Measurements from ENCODE around the gene ZNF496.
"Not testable (repeated sequence)": the region's sequence is repeated elsewhere in the genome, so short reads cannot be mapped to it uniquely, and the experiment has no call there.

ZNF496 gene

DNA sequence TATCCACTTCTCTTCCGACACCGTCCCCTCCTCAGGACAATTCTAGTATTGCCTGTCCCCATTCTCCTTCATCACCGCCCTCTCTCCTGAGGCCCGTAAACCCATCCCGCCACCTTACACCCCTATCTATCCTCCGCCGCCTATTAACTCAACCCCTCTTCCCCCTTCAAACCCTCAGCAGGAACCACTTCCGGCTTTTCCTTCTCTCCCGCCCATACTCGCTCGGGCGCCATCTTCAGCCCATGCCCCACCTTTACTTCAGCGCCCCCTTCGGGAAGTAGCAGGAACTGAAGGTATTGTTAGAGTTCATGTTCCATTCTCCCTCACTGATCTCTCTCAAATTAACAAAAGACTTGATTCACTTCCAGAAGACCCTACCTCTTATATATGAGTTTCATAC, 44.2 kb downstream of the ZNF496 start:
- no peak for ATAC-seq (ENCODE audit: low read depth)
- Mint-ChIP-seq H3K9me3 (peaks cover 9% of the 10 kb centered on the region), H3K4me3 (no peak overlapping the region), H3K27ac (no peak overlapping the region), H3K4me1 (peaks cover 2% of the 10 kb centered on the region), H3K36me3 (peaks cover 11% of the 10 kb centered on the region), H3K27me3 (no peaks in the 10 kb centered on the region)
- DNase-seq (ENCODE audit: low spot score in 2 of 2): no peak

- no peak for ATAC-seq (ENCODE audit: low read depth)
- peaks cover 2% of the 10 kb centered on the region for H3K4me1 Mint-ChIP-seq
These were observed 45.5 kb downstream of the ZNF496 start for GRCh38 chr1:247286134-247286670.

GRCh38 chr1:247281001-247281574, 50.6 kb downstream of the ZNF496 start:
- no peak for ATAC-seq (ENCODE audit: low read depth)
- Mint-ChIP-seq H3K4me1 (peaks cover 2% of the 10 kb centered on the region), H3K4me3 (no peak overlapping the region), H3K27me3 (peaks cover 2% of the 10 kb centered on the region), H3K27ac (no peak overlapping the region), H3K36me3 (peaks cover 2% of the 10 kb centered on the region), H3K9me3 (peaks cover 4% of the 10 kb centered on the region)
- DNase-seq (ENCODE audit: low spot score in 2 of 2): no peak

More at GRCh38 chr1:247286134-247286670, 45.5 kb downstream of the ZNF496 start:
- Mint-ChIP-seq H3K27me3 (no peaks in the 10 kb centered on the region), H3K4me3 (no peak overlapping the region), H3K36me3 (peaks cover 11% of the 10 kb centered on the region), H3K27ac (no peak overlapping the region), H3K9me3 (peaks cover 9% of the 10 kb centered on the region)
- no peak for DNase-seq (ENCODE audit: low spot score in 2 of 2)

- Mint-ChIP-seq H3K9me3 (peaks cover 10% of the 10 kb centered on the region), H3K4me3 (no peak overlapping the region), H3K4me1 (no peaks in the 10 kb centered on the region), H3K27me3 (peaks cover 6% of the 10 kb centered on the region), H3K36me3 (peaks cover 3% of the 10 kb centered on the region), H3K27ac (no peak overlapping the region)
- ATAC-seq (ENCODE audit: low read depth) (no peak), DNase-seq (ENCODE audit: low spot score in 2 of 2) (no peak)
These were observed 54.5 kb downstream of the ZNF496 start for GRCh38 chr1:247277191-247277590.

DNA sequence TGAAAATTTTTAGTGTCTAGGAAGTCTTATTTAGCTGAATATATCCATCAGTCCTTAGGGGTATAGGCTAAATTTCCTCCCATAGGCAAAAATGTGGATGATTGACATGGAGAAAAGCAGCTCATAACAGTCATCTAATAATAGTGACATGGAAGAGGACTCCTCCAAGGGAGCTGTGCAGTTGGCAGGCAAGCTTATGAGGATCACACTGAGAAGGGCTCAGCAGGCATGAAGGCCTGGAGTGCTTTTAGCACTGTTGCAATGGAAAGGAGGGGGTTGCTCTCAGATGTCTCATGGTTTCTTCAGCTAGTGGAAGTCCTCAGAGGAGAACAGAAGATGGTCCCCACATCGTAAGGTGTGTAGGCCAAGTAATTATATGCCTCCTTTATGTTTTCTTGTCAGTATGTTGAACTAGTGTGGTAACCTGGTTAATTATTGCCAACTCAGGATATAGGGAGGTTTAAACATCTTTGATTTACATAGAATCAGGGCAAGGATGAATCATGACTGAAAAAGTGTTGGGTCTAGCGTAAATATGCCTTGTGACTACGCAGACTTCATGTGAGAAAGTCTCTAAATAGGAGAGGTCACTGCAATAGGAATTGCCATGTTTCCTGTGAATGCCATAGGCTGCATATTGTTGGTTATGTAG, 56.9 kb downstream of the ZNF496 start:
- no peak for DNase-seq (ENCODE audit: low spot score in 2 of 2)
- no peaks in the 10 kb centered on the region for H3K4me1 Mint-ChIP-seq
- peaks cover 8% of the 10 kb centered on the region for H3K36me3 Mint-ChIP-seq
- peaks cover 20% of the 10 kb centered on the region for H3K9me3 Mint-ChIP-seq
- peaks cover 6% of the 10 kb centered on the region for H3K27me3 Mint-ChIP-seq
- H3K4me3 Mint-ChIP-seq: no peak overlapping the region
- no peak for ATAC-seq (ENCODE audit: low read depth)
- no peak overlapping the region for H3K27ac Mint-ChIP-seq

DNA sequence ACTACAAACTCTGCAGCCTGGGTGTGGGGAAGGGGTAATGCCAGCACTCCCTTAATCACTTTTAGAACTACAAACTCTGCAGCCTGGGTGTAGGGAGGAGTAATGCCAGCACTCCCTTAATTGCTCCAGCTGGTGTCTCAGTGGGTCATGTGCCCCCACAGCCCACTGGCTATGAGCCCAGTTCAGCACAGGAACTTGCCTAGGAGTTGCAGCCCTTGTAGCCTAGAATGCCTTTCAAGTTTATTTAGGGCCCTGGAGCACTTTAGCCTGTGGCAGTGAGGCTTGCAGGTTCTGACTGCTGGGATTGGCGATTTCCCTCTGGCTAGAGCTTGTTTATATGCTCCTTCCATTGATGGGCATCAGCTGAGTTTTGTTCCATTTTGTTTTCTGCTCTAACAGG, 58.7 kb downstream of the ZNF496 start:
- peaks cover 8% of the 10 kb centered on the region for H3K36me3 Mint-ChIP-seq
- ATAC-seq (ENCODE audit: low read depth) (no peak), DNase-seq (ENCODE audit: low spot score in 2 of 2) (no peak)
- H3K27ac Mint-ChIP-seq: no peak overlapping the region
- no peak overlapping the region for H3K4me3 Mint-ChIP-seq
- peaks cover 6% of the 10 kb centered on the region for H3K27me3 Mint-ChIP-seq
- H3K4me1 Mint-ChIP-seq: no peaks in the 10 kb centered on the region
- H3K9me3 Mint-ChIP-seq: peaks cover 20% of the 10 kb centered on the region

DNA sequence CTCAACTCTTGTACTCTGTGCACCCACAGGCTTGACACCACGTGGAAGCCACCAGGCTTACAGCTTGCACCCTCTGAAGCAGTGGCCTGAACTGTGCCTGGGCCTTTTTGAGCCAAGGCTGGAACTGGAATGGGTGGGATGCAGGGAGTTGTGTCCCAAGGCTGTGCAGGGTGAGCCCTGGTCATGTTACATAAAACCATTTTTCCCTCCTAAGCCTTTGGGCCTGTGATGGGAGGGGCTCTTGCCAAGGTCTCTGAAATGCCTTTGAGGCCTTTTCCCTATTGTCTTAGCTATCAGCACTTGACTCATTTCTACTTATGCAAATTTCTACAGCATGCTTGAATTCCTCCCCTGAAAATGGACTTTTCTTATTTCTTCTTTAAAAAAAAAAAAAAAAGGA, 61.7 kb downstream of the ZNF496 start:
- peaks cover 5% of the 10 kb centered on the region for H3K27me3 Mint-ChIP-seq
- H3K4me1 Mint-ChIP-seq: no peaks in the 10 kb centered on the region
- H3K4me3 Mint-ChIP-seq: no peak overlapping the region
- peaks cover 12% of the 10 kb centered on the region for H3K9me3 Mint-ChIP-seq
- no peak for ATAC-seq (ENCODE audit: low read depth)
- peaks cover 5% of the 10 kb centered on the region for H3K36me3 Mint-ChIP-seq
- DNase-seq (ENCODE audit: low spot score in 2 of 2): no peak
- H3K27ac Mint-ChIP-seq: no peak overlapping the region

- ATAC-seq (ENCODE audit: low read depth): no peak
These were observed 62.5 kb downstream of the ZNF496 start for GRCh38 chr1:247269133-247269532.

DNA sequence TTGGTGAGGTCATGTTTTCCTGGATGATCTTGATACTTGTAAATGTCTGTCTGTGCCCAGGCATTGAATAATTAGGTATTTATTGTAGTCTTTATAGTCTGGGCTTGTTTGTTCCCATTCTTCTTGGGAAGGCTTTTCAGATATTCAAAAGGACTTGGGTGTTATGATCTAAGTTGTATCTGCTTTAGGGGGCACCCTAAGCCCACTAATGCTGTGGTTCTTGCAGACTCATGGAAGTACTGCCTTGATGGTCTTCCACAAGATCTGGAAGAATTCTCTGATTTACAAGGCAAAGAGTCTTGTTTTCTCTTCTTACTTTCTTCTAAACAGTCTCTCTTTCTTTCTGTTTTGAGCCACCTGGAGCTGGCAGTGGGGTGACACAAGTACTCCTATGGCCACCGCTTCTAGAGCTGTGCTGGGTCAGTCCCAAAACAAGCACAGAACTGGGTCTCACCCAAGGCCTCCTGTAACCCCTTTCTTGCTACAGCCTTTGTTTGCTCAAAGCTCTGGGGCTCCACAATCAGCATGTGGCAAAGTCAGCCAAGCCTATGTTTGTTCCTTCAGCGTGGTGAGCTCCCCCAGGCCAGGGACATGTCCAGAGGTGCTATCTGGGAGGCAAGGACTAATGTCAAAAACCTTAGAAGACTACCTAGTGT, 63.1 kb downstream of the ZNF496 start:
- H3K9me3 Mint-ChIP-seq: peaks cover 12% of the 10 kb centered on the region
- DNase-seq (ENCODE audit: low spot score in 2 of 2) (no peak), ATAC-seq (ENCODE audit: low read depth) (no peak)
- H3K4me3 Mint-ChIP-seq: no peak overlapping the region
- no peak overlapping the region for H3K27ac Mint-ChIP-seq
- H3K4me1 Mint-ChIP-seq: no peaks in the 10 kb centered on the region
- peaks cover 5% of the 10 kb centered on the region for H3K36me3 Mint-ChIP-seq
- H3K27me3 Mint-ChIP-seq: peaks cover 3% of the 10 kb centered on the region

More at GRCh38 chr1:247269133-247269532, 62.5 kb downstream of the ZNF496 start:
- Mint-ChIP-seq H3K4me1 (no peaks in the 10 kb centered on the region), H3K4me3 (no peak overlapping the region), H3K9me3 (peaks cover 12% of the 10 kb centered on the region), H3K27ac (no peak overlapping the region), H3K27me3 (peaks cover 3% of the 10 kb centered on the region), H3K36me3 (peaks cover 5% of the 10 kb centered on the region)
- no peak for DNase-seq (ENCODE audit: low spot score in 2 of 2)

DNA sequence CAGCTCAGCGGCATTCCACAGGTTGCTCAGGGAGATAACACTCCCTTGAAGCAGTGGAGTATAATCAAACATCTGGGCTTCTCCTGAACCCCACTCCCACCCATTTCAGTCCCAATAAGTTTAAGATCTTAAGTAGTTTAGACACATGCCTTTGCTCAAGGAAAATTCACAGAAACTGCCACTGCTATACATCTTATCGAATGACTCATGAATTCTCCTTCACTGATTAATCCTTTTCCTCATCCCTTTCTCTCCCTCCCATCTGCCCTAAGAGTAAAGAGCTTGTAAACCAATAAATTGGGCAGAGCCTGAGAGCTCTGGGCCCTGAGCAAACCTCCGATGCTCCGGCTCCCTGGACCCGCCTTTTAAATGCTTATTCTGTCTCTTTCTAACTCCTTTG, 65.6 kb downstream of the ZNF496 start:
- Mint-ChIP-seq H3K27ac (no peak overlapping the region), H3K4me1 (no peaks in the 10 kb centered on the region), H3K36me3 (peaks cover 5% of the 10 kb centered on the region), H3K27me3 (peaks cover 5% of the 10 kb centered on the region), H3K4me3 (no peak overlapping the region), H3K9me3 (peaks cover 9% of the 10 kb centered on the region)
- ATAC-seq (ENCODE audit: low read depth) (no peak), DNase-seq (ENCODE audit: low spot score in 2 of 2) (no peak)

DNA sequence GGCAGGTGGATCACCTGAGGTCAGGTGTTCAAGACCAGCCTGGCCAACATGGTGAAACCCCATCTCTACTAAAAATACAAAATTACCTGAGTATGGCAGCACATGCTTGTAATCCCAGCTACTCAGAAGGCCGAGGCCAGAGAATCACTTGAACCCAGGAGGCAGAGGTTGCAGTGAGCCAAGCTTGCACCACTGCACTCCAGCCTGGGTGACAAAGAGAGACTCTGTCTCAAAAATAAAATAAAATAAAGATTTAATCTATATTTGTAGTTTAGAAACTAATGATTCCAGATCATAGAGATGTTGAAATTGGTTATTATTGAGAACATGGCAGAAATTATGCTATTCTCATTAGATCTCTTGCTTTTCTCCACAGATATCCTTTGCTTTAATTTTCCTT, 75.9 kb downstream of the ZNF496 start, which contains the start of gene VN1R5:
TSS of gene VN1R5 (plus strand) at position 301 of the 400 bp plus-strand sequence.
- not testable (repeated sequence) for H3K27me3 Mint-ChIP-seq; H3K4me3 Mint-ChIP-seq; H3K9me3 Mint-ChIP-seq; DNase-seq (ENCODE audit: low spot score in 2 of 2); ATAC-seq (ENCODE audit: low read depth); H3K27ac Mint-ChIP-seq; H3K36me3 Mint-ChIP-seq; H3K4me1 Mint-ChIP-seq

- H3K4me1 Mint-ChIP-seq: no peaks in the 10 kb centered on the region
- peaks cover 17% of the 10 kb centered on the region for H3K9me3 Mint-ChIP-seq
- no peak overlapping the region for H3K4me3 Mint-ChIP-seq
- ATAC-seq (ENCODE audit: low read depth) (no peak), DNase-seq (ENCODE audit: low spot score in 2 of 2) (no peak)
- H3K27me3 Mint-ChIP-seq: no peaks in the 10 kb centered on the region
- no peak overlapping the region for H3K27ac Mint-ChIP-seq
- H3K36me3 Mint-ChIP-seq: peaks cover 2% of the 10 kb centered on the region
These were observed 84.1 kb downstream of the ZNF496 start for GRCh38 chr1:247247568-247247967.
